CD4-positive, alpha-beta memory T cell (primary cell): Measurements from ENCODE around the gene FOXP4. TPM values are rescaled to one million over a fixed set of nuclear protein-coding genes. Genes with fewer than 3 reads are reported as not detected.

Experiments used
- CTCF ChIA-PET: fragments of 350-600 bp; sonication (Branson Sonifier 250); formaldehyde crosslinking; loops from one replicate; lab custom pipeline; 2021; ENCODE audit warnings: inconsistent platforms; ENCODE audit not compliant: partially characterized antibody; lab: Charles Lee
- POLR2A ChIA-PET: fragments of 350-600 bp; sonication (Branson Sonifier 250); formaldehyde crosslinking; loops from one replicate; lab custom pipeline; 2021; ENCODE audit not compliant: partially characterized antibody; lab: Charles Lee
- DNase-seq, 5 donors: peaks; one replicate each; pipeline versions ENCODE4 v3.0.0 to v3.0.0-alpha.2; 2020 to 2022; ENCODE audit warnings: mixed read lengths in 1 of 5
- H3K27ac ChIP-seq: one replicate; pipeline ENCODE4 v1.7.0; 2013; ENCODE audit warnings: low read depth, low read length
- H3K27me3 ChIP-seq: 2 replicates; pipeline ENCODE4 v1.7.0; 2013; ENCODE audit warnings: mild to moderate bottlenecking, low read length, moderate library complexity; ENCODE audit not compliant: insufficient read depth
- H3K36me3 ChIP-seq: 2 replicates; pipeline ENCODE4 v1.7.0; 2013; ENCODE audit warnings: mild to moderate bottlenecking, low read length, moderate library complexity; ENCODE audit not compliant: insufficient read depth
- H3K4me1 ChIP-seq: 2 replicates; pipeline ENCODE4 v1.7.0; 2013; ENCODE audit warnings: mild to moderate bottlenecking, low read length, moderate library complexity; ENCODE audit not compliant: insufficient read depth
- H3K4me3 ChIP-seq, 2 donors: one replicate each; pipeline ENCODE4 v1.7.0; 2013; ENCODE audit warnings: low read length in 2 of 2, mild to moderate bottlenecking in 1 of 2
- H3K9me3 ChIP-seq, 2 donors: one replicate each; pipeline ENCODE4 v1.7.0; 2013; ENCODE audit warnings: low read length in 2 of 2, control low read depth in 1 of 2; ENCODE audit not compliant: control insufficient read depth in 1 of 2
- H3K27ac Mint-ChIP-seq, 7 donors: one replicate each; pipeline ENCODE4 v1.8.0; 2020 to 2021; ENCODE audit warnings: mixed read lengths in 7 of 7, mild to moderate bottlenecking in 6 of 7, inconsistent platforms in 3 of 7, moderate library complexity in 3 of 7
- H3K27me3 Mint-ChIP-seq, 2 donors: one replicate each; pipeline ENCODE4 v1.8.0; 2020 to 2021; ENCODE audit warnings: mixed read lengths in 2 of 2
- H3K36me3 Mint-ChIP-seq, 2 donors: one replicate each; pipeline ENCODE4 v1.8.0; 2020 to 2021; ENCODE audit warnings: mixed read lengths in 2 of 2, inconsistent platforms in 1 of 2, mild to moderate bottlenecking in 1 of 2
- H3K4me1 Mint-ChIP-seq, 4 donors: one replicate each; pipeline ENCODE4 v1.8.0; 2020 to 2021; ENCODE audit warnings: mixed read lengths in 4 of 4, mild to moderate bottlenecking in 1 of 4
- H3K4me3 Mint-ChIP-seq, 8 donors: one replicate each; pipeline ENCODE4 v1.8.0; 2020 to 2021; ENCODE audit warnings: mixed read lengths in 8 of 8, mild to moderate bottlenecking in 7 of 8, moderate library complexity in 6 of 8, inconsistent platforms in 3 of 8
- H3K9me3 Mint-ChIP-seq, 8 donors: one replicate each; pipeline ENCODE4 v1.8.0; 2020 to 2021; ENCODE audit warnings: mixed read lengths in 8 of 8, mild to moderate bottlenecking in 5 of 8, inconsistent platforms in 3 of 8, moderate library complexity in 1 of 8
- intact Hi-C: fragments of 100-400 bp; cut with micrococcal nuclease; formaldehyde crosslinking; loops from one replicate; pipeline ENCODE4 v1.15.1; 2023
- polyA plus RNA-seq, 2 donors: library from polyadenylated mRNA; unstranded; fragments of 300-500 nt; fragmentation: Illumina TruSeq; gene quantifications; one replicate each; pipeline ENCODE4 v1.2.3, GENCODE V29; 2021
- total RNA-seq, 2 experiments: library from RNA; stranded (reverse); gene quantifications; one replicate each; pipeline ENCODE4 v1.2.3, GENCODE V29; 2021

Gene FOXP4
- total and polyA plus RNA-seq, 4 experiments from 2014 or later: 0.08 to 7.8 (median 4.5) TPM

DNA sequence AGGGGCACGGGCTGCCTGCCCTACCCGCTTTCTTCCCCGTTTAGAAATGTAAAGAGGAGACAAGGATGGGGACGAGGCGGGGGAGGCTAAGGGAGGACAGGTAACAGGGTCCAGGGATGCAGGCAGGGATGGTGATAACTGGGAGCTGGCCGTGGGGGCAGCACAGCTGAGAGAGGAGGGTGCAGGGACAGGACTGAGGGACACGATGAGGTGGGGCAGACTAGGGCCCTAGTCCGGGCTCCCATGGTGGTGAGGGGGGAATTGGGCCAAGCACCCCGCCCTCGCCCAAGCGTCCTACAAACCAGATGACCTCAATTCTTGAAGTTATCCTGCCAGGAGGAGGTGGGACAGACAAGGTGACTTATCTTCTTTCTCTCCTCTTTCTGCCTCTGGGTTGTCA is 47.7 kb downstream of the FOXP4 start:
- Histone ChIP-seq H3K27me3 (no peaks in the 10 kb centered on the region), H3K4me3 (no peak overlapping the region), H3K36me3 (peaks cover 4% of the 10 kb centered on the region), H3K9me3 (no peaks in the 10 kb centered on the region), H3K27ac (no peak overlapping the region), H3K4me1 (no peaks in the 10 kb centered on the region)
- no peak overlapping the region for H3K27ac Mint-ChIP-seq
- ChIA-PET CTCF (interaction anchor here (0.9 to 10.2 kb wide), 4 partner anchors 9 to 226 kb away, joined by 3 to 167 read pairs (median 22); no protein-coding TSS in a partner anchor), POLR2A (no interaction called here)
- no peak for DNase-seq
- H3K4me1 Mint-ChIP-seq: peaks cover 0 to 7% (median 2%) of the 10 kb centered on the region in 4 donors
- H3K36me3 Mint-ChIP-seq: peaks cover 9 to 33% of the 10 kb centered on the region in 2 donors
- no peaks in the 10 kb centered on the region for H3K27me3 Mint-ChIP-seq
- no peak overlapping the region for H3K4me3 Mint-ChIP-seq
- H3K9me3 Mint-ChIP-seq: no peaks in the 10 kb centered on the region
- intact Hi-C loops: loop anchor here (5.0 kb wide), 1 partner anchor 47 kb away; the partner anchor contains the start of gene FOXP4

DNA sequence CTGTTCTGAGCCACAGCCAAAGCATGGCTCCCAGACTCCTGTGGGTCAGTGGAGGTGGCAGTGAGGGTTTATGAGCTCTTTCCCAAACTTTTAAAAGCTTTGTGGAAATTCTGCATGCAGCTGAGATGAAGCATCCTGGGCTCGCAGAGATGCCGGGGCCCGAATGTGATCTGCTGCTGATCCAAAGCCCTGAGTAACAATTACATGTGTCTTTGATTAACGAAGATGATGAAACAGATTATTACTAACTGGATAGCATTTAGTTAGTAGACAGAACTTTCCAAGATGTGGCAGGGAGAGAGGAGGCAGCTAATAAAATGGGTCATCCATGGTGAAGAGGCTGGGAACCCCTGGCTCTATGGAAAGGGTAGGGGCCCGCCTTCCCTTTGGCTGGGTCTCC is 48.1 kb downstream of the FOXP4 start:
- H3K27ac Mint-ChIP-seq: no peak overlapping the region
- H3K27me3 Mint-ChIP-seq: no peaks in the 10 kb centered on the region
- no peaks in the 10 kb centered on the region for H3K9me3 Mint-ChIP-seq
- ChIA-PET CTCF (interaction anchor here (0.9 to 10.2 kb wide), 5 partner anchors 8 to 226 kb away, joined by 3 to 167 read pairs (median 7); no protein-coding TSS in a partner anchor), POLR2A (no interaction called here)
- Histone ChIP-seq H3K4me3 (no peak overlapping the region), H3K27ac (no peak overlapping the region), H3K4me1 (no peaks in the 10 kb centered on the region), H3K27me3 (no peaks in the 10 kb centered on the region), H3K9me3 (no peaks in the 10 kb centered on the region), H3K36me3 (peaks cover 4% of the 10 kb centered on the region)
- H3K36me3 Mint-ChIP-seq: peaks cover 9 to 31% of the 10 kb centered on the region in 2 donors
- intact Hi-C loops: loop anchor here (5.0 kb wide), 1 partner anchor 47 kb away; the partner anchor contains the start of gene FOXP4
- H3K4me1 Mint-ChIP-seq: peaks cover 0 to 7% (median 2%) of the 10 kb centered on the region in 4 donors
- no peak overlapping the region for H3K4me3 Mint-ChIP-seq
- DNase-seq: no peak

DNA sequence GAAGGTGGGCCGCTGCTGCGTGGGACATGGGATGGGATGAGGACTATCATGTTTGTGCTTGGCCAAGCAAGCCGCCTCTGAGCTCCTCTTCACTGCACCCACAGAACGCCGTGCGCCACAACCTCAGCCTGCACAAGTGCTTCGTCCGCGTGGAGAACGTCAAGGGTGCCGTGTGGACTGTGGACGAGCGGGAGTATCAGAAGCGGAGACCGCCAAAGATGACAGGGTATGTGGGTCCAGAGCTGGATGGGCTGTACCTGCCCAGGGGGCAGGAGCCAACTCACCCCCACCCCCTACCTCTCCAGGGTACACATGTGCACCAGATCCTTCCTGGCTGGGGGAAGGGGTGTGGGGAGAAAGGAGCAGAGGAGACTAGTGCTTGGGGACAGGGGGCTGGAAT is 48.6 kb downstream of the FOXP4 start:
- Histone ChIP-seq H3K9me3 (no peaks in the 10 kb centered on the region), H3K27me3 (no peaks in the 10 kb centered on the region), H3K27ac (no peak overlapping the region), H3K36me3 (peaks cover 4% of the 10 kb centered on the region), H3K4me3 (no peak overlapping the region), H3K4me1 (no peaks in the 10 kb centered on the region)
- H3K4me3 Mint-ChIP-seq: no peak overlapping the region
- no peak for DNase-seq
- H3K27ac Mint-ChIP-seq: no peak overlapping the region
- ChIA-PET POLR2A (no interaction called here), CTCF (interaction anchor here (0.9 to 10.2 kb wide), 6 partner anchors 8 to 227 kb away, joined by 3 to 167 read pairs (median 6); no protein-coding TSS in a partner anchor)
- H3K9me3 Mint-ChIP-seq: no peaks in the 10 kb centered on the region
- H3K27me3 Mint-ChIP-seq: no peaks in the 10 kb centered on the region
- H3K36me3 Mint-ChIP-seq: peaks cover 9 to 30% of the 10 kb centered on the region in 2 donors
- peaks cover 0 to 7% (median 2%) of the 10 kb centered on the region in 4 donors for H3K4me1 Mint-ChIP-seq
- intact Hi-C loops: loop anchor here (5.0 kb wide), 1 partner anchor 47 kb away; the partner anchor contains the start of gene FOXP4

DNA sequence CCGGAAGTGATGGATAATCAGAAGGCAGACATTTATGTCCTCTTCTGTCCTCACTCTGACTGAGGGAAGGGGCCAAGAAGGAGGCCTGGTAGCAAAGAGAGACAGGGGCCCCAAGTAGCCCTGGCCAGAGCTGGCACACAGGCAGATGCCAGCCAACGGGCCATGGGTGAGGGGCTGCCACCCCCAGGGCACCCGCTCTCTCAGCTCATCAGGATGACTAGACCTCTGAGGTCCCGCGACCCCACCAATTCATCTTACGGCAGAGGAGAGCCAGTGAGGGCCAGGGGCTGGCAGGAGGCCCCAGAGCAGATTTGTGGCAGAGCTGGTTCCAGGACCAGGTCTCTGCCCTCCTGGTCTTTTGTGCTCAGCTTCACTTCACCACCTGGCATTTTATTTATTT is 49.0 kb downstream of the FOXP4 start:
- H3K4me1 Mint-ChIP-seq: peaks cover 0 to 7% (median 2%) of the 10 kb centered on the region in 4 donors
- H3K27me3 Mint-ChIP-seq: no peaks in the 10 kb centered on the region

DNA sequence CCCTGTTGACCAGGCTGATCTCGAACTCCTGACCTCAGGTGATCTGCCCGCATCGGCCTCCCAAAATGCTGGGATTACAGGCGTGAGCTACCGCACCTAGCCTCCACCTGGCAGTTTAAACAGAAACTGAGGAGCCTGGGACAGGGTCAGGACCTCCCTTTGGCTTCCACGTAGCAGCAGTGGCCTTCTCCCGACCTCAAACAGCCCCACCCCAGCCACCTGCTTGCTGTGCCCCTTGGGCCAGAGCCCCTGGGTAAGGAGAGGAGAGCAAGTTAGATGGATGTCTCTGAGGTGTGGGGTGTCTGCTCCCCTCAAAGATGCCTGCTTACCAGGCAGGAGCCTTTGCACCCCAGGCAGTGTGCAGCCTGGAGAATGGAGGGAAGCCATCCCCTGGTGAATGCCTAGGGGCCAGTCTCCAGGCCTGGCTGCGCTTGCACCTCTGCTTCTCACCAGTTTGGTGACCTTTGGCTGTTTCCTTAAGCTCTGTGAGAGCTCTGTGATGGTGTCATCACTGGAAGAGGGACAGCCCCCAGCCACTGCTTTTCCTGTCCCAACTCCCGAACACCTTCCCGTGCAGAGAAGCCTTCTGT is 50.0 kb downstream of the FOXP4 start:
- peaks cover 5 to 29% of the 10 kb centered on the region in 2 donors for H3K36me3 Mint-ChIP-seq
- Histone ChIP-seq H3K27ac (no peak overlapping the region), H3K27me3 (no peaks in the 10 kb centered on the region), H3K9me3 (no peaks in the 10 kb centered on the region), H3K36me3 (no peaks in the 10 kb centered on the region), H3K4me1 (no peaks in the 10 kb centered on the region), H3K4me3 (no peak overlapping the region)
- DNase-seq: no peak
- no peak overlapping the region for H3K4me3 Mint-ChIP-seq
- H3K27me3 Mint-ChIP-seq: no peaks in the 10 kb centered on the region
- peaks cover 0 to 7% (median 2%) of the 10 kb centered on the region in 4 donors for H3K4me1 Mint-ChIP-seq
- no peaks in the 10 kb centered on the region for H3K9me3 Mint-ChIP-seq
- ChIA-PET CTCF (interaction anchor here (1.9 to 10.2 kb wide), 3 partner anchors 87 to 228 kb away, joined by 7 to 167 read pairs (median 39); no protein-coding TSS in a partner anchor), POLR2A (no interaction called here)
- intact Hi-C loops: no loop called here
- no peak overlapping the region for H3K27ac Mint-ChIP-seq

More for the DNA sequence above, 49.0 kb downstream of the FOXP4 start:
- Histone ChIP-seq H3K27me3 (no peaks in the 10 kb centered on the region), H3K4me1 (no peaks in the 10 kb centered on the region), H3K27ac (no peak overlapping the region), H3K4me3 (no peak overlapping the region), H3K9me3 (no peaks in the 10 kb centered on the region), H3K36me3 (peaks cover 4% of the 10 kb centered on the region)
- Mint-ChIP-seq H3K4me3 (no peak overlapping the region), H3K9me3 (no peaks in the 10 kb centered on the region), H3K27ac (no peak overlapping the region), H3K36me3 (peaks cover 9 to 30% of the 10 kb centered on the region in 2 donors)
- intact Hi-C loops: no loop called here
- ChIA-PET CTCF (interaction anchor here (0.9 to 10.2 kb wide), 4 partner anchors 88 to 227 kb away, joined by 3 to 167 read pairs (median 23); no protein-coding TSS in a partner anchor), POLR2A (no interaction called here)
- no peak for DNase-seq

DNA sequence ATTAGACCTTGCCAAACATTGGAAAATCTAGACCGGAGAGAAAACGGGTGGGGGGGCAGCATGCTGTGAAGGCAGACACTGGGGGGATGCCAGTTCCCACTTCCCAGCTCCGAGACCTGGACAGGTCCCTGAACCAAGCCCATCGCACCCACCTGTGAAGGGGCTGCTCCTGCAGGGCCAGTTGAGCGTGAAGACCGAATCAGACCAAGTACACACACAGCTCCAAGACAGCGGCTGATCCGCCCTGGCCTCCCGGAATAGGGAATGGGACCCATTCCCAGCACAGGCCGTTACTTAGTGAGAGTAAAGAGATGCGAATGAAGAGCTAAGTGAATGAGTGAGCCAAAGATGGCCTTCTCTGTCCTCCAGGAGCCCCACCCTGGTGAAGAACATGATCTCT is 50.6 kb downstream of the FOXP4 start:
- Mint-ChIP-seq H3K27ac (no peak overlapping the region), H3K4me1 (peaks cover 0 to 3% (median 1%) of the 10 kb centered on the region in 4 donors), H3K36me3 (peaks cover 5 to 23% of the 10 kb centered on the region in 2 donors), H3K4me3 (no peak overlapping the region), H3K9me3 (no peaks in the 10 kb centered on the region), H3K27me3 (no peaks in the 10 kb centered on the region)
- no peak overlapping the region for H3K4me3 ChIP-seq
- DNase-seq: no peak
- POLR2A ChIA-PET: no interaction called here
- no peaks in the 10 kb centered on the region for H3K4me1 ChIP-seq
- no peaks in the 10 kb centered on the region for H3K9me3 ChIP-seq
- no peaks in the 10 kb centered on the region for H3K27me3 ChIP-seq
- CTCF ChIA-PET: interaction anchor here (0.8 to 10.2 kb wide), 2 partner anchors 87 to 174 kb away, joined by 3 to 167 read pairs; no protein-coding TSS in a partner anchor
- H3K36me3 ChIP-seq: no peaks in the 10 kb centered on the region
- H3K27ac ChIP-seq: no peak overlapping the region
- intact Hi-C loops: no loop called here

DNA sequence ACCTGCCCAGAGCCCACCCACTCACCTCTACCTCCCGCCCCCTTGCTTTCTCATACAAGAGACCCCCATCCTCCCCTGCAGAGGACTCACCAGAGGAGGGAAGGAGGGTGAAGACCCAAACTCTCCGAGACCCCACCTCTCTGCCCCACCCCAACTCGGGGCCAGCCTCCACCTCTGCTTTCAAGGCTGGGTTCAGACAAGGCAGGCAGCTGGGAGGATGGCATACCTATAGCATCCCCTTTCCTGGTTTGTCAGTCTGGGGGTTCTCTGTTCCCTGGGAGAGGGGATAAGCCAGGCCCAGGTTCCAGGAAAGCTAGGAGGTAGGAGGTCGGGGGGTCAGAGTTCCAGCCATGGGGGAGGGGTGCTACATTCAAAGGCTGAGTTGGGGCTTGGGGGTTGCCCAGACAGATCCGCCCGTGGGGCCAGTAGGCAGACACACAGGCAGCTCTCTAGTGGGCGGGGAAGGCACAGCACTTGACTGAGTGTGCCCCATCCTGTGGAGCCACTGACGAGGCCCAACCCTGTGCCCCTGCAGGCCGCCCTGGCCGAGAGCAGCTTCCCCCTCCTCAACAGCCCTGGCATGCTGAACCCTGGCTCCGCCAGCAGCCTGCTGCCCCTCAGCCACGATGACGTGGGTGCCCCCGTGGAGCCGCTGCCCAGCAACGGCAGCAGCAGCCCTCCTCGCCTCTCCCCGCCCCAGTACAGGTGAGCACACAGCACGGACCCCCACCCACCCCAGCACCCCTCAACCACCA is 51.2 kb downstream of the FOXP4 start:
- CTCF ChIA-PET: interaction anchor here (0.8 to 10.2 kb wide), 3 partner anchors 86 to 174 kb away, joined by 3 to 167 read pairs (median 4); no protein-coding TSS in a partner anchor
- no peaks in the 10 kb centered on the region for H3K9me3 ChIP-seq
- H3K36me3 ChIP-seq: no peaks in the 10 kb centered on the region
- POLR2A ChIA-PET: no interaction called here
- Mint-ChIP-seq H3K4me1 (peaks cover 0 to under 1% (median 0%) of the 10 kb centered on the region in 4 donors), H3K4me3 (no peak overlapping the region), H3K9me3 (no peaks in the 10 kb centered on the region), H3K27me3 (no peaks in the 10 kb centered on the region), H3K36me3 (peaks cover 5 to 22% of the 10 kb centered on the region in 2 donors), H3K27ac (no peak overlapping the region)
- no peaks in the 10 kb centered on the region for H3K27me3 ChIP-seq
- H3K4me3 ChIP-seq: no peak overlapping the region
- H3K4me1 ChIP-seq: peaks cover under 1% of the 10 kb centered on the region
- intact Hi-C loops: no loop called here
- DNase-seq: no peak
- no peak overlapping the region for H3K27ac ChIP-seq
